Esophagus squamous epithelium (tissue), 4 donors: Measurements from ENCODE around the gene FBXO46. TPM values are rescaled to one million over a fixed set of nuclear protein-coding genes. Genes with fewer than 3 reads are reported as not detected.

Experiments
- small RNA-seq, 4 donors: library from RNA; depleted of rRNA; stranded (forward); fragments of <200 nt; gene quantifications; one replicate each; pipeline ENCODE3, GENCODE V24; 2016
- total RNA-seq, 4 donors: library from RNA; depleted of rRNA; stranded (reverse); fragments of >200 nt; gene quantifications; one replicate each; pipeline ENCODE4 v1.1.0, GENCODE V29; 2016

Gene FBXO46
- total RNA-seq, 4 donors from 2014 or later = 16.0 to 37.2 (median 25.9) TPM

Small RNA genes within 50 kb of the gene (small RNA-seq; reads per million reads assigned to genes)
- gene MIR642A = 0 to 1.3 (median 0.86) reads per million in 4 donors

Other genes starting within 250 kb of the FBXO46 start
- gene RTN2, start 233.8 kb downstream of the FBXO46 start, total RNA-seq = 1 to 10 TPM; 1.9 to 7.2 (median 4.2) TPM
- gene PPM1N, start 232.5 kb downstream of the FBXO46 start, total RNA-seq = 1 to 10 TPM; 1.8 to 6.7 (median 4.0) TPM
- gene VASP, start 223.4 kb downstream of the FBXO46 start, total RNA-seq = 10 to 100 TPM; 39.2 to 82.9 (median 52.7) TPM
- gene OPA3, start 146.1 kb downstream of the FBXO46 start, total RNA-seq = 10 to 100 TPM in 2 of 4 donors, 1 to 10 TPM in 2; 4.7 to 12.4 (median 10.1) TPM
- gene GPR4, start 128.7 kb downstream of the FBXO46 start, total RNA-seq = 1 to 10 TPM in 3 of 4 donors, under 1 TPM in 1; 0.76 to 1.4 (median 1.2) TPM
- gene EML2, start 91.5 kb downstream of the FBXO46 start, total RNA-seq = 100 to 1,000 TPM in 1 of 4 donors, 10 to 100 TPM in 3; 38.6 to 617 (median 58.3) TPM
- 1 to 10 TPM in 1 of 4 donors, under 1 TPM in 3; 0.44 to 1.1 (median 0.63) TPM for gene GIPR, start 62.7 kb downstream of the FBXO46 start, total RNA-seq
- gene SNRPD2, start 38.9 kb downstream of the FBXO46 start, total RNA-seq = 100 to 1,000 TPM; 131 to 240 (median 186) TPM
- gene QPCTL, start 38.2 kb downstream of the FBXO46 start, total RNA-seq = 1 to 10 TPM; 3.3 to 6.9 (median 5.5) TPM
- gene MEIOSIN, start 2.5 kb upstream of the FBXO46 start, total RNA-seq = not detected
- 10 to 100 TPM in 2 of 4 donors, 1 to 10 TPM in 2; 5.8 to 13.5 (median 10.1) TPM for gene SIX5, start 38.4 kb upstream of the FBXO46 start, total RNA-seq
- 10 to 100 TPM; 15.8 to 36.6 (median 17.2) TPM for gene DMPK, start 51.6 kb upstream of the FBXO46 start, total RNA-seq
- 10 to 100 TPM in 3 of 4 donors, 1 to 10 TPM in 1; 9.1 to 32.2 (median 23.5) TPM for gene DMWD, start 61.9 kb upstream of the FBXO46 start, total RNA-seq
- gene RSPH6A, start 84.4 kb upstream of the FBXO46 start, total RNA-seq = under 1 TPM in 1 of 4 donors, not detected in 3; 0.19 TPM
- gene SYMPK, start 132.3 kb upstream of the FBXO46 start, total RNA-seq = 10 to 100 TPM; 28.4 to 36.6 (median 31.6) TPM
- gene FOXA3, start 133.4 kb upstream of the FBXO46 start, total RNA-seq = under 1 TPM in 1 of 4 donors, not detected in 3; 0.18 TPM
- 10 to 100 TPM; 14.6 to 22.4 (median 20.0) TPM for gene IRF2BP1, start 155.2 kb upstream of the FBXO46 start, total RNA-seq
- 1 to 10 TPM; 2.3 to 5.7 (median 4.2) TPM for gene MYPOP, start 171.7 kb upstream of the FBXO46 start, total RNA-seq
- not detected for gene NANOS2, start 183.9 kb upstream of the FBXO46 start, total RNA-seq
- 1 to 10 TPM in 1 of 4 donors, under 1 TPM in 2, not detected in 1; 0.40 to 2.1 (median 0.44) TPM for gene NOVA2, start 243.0 kb upstream of the FBXO46 start, total RNA-seq